ENCODE data around the gene NMS. TPM values are rescaled to one million over a fixed set of nuclear protein-coding genes. Genes with fewer than 3 reads are reported as not detected.

The NMS gene
- total and polyA plus RNA-seq, 2 of the 8 experiments (the other 6 are each of a cell fraction or from before 2014, with no cell fraction given), result not detected

DNA sequence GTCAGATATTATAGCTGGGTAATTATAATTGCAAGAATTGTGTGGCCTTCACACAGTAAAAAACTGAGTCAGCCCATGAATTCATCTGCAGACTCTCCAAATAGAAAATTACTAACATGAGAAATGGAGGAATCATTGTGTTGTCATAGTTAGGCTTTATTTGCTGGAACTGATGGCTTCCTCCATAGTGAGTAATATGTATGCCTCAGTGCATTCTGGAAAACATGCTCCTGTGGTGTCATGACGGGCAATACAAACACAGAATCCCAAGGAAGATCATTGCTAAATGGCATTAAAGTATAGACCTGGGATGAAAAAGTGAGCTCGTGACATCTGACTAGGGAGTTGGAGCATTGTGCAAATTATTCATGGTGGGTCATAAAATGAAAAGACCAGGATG lies 23.6 kb upstream of the NMS start:
- Histone ChIP-seq H3K4me3 (ENCODE audit: extremely low read depth in 1 of 4, insufficient read depth in 2 of 4, low read depth in 3 of 4, low read length in 4 of 4) (no peak overlapping the region), H3K79me2 (ENCODE audit: control insufficient read depth in 1 of 2, insufficient read depth in 2 of 2, low read length in 2 of 2) (no peaks in the 10 kb centered on the region), H3K56ac (replicated peaks; ENCODE audit: insufficient read length, low read depth, low read length) (no peak overlapping the region), H2AFZ (ENCODE audit: low read length) (no peak overlapping the region), H2BK5ac (ENCODE audit: low read depth, low read length) (no peak overlapping the region), H3K9me3 (ENCODE audit: insufficient read depth in 2 of 2, low read depth in 1 of 2, low read length in 1 of 2) (peaks cover 8 to 11% of the 10 kb centered on the region in 2 experiments; a peak in 2 of 4 replicates), H2BK15ac (ENCODE audit: low read length) (no peak overlapping the region), H3K23me2 (ENCODE audit: low read depth, low read length) (no peaks in the 10 kb centered on the region), H2BK12ac (ENCODE audit: low read depth, low read length) (no peak overlapping the region), H3K4me2 (ENCODE audit: insufficient read depth in 1 of 2, low read depth in 2 of 2, low read length in 2 of 2) (no peak overlapping the region), H3K27ac (ENCODE audit: low read depth, low read length) (no peak overlapping the region), H3K27me3 (replicated peaks in 1 of 4; ENCODE audit: control insufficient read depth in 3 of 4, extremely low read depth in 1 of 4, insufficient read depth in 3 of 4, low read length in 3 of 4) (no peaks in the 10 kb centered on the region), H3K23ac (ENCODE audit: insufficient read length) (no peak overlapping the region), H2AK5ac (ENCODE audit: low read depth, low read length) (no peak overlapping the region), H4K8ac (ENCODE audit: extremely low read depth, insufficient read depth, low read length) (no peak overlapping the region), H4K20me1 (replicated peaks in 1 of 2; ENCODE audit: control insufficient read depth in 1 of 2, insufficient read depth in 2 of 2, low read length in 2 of 2) (no peaks in the 10 kb centered on the region), H3K9ac (replicated peaks in 1 of 4; ENCODE audit: extremely low read depth in 1 of 4, low read depth in 3 of 4, low read length in 3 of 4) (no peak overlapping the region), H2BK20ac (ENCODE audit: low read length) (no peak overlapping the region), H3K14ac (ENCODE audit: insufficient read length) (no peak overlapping the region), H3K4me1 (replicated peaks in 1 of 4; ENCODE audit: control insufficient read depth in 3 of 4, insufficient read depth in 4 of 4, low read length in 3 of 4) (no peaks in the 10 kb centered on the region), H2BK120ac (replicated peaks; ENCODE audit: low read depth, low read length) (no peak overlapping the region), H3K36me3 (ENCODE audit: control insufficient read depth in 2 of 4, insufficient read depth in 4 of 4, low read length in 3 of 4) (no peaks in the 10 kb centered on the region), H4K5ac (ENCODE audit: insufficient read length, low read depth, low read length) (no peak overlapping the region), H3K18ac (ENCODE audit: extremely low read depth, low read length) (no peak overlapping the region), H3K4ac (replicated peaks; ENCODE audit: insufficient read length, low read depth, low read length) (no peak overlapping the region), H4K91ac (replicated peaks; ENCODE audit: insufficient read length, low read length) (no peak overlapping the region), H3K79me1 (ENCODE audit: low read depth, low read length) (no peaks in the 10 kb centered on the region)
- DNase-seq (ENCODE audit: low read depth in 1 of 2, low spot score in 2 of 2) (no peak), FAIRE-seq (no peak)
- ChIA-PET CTCF (ENCODE audit: partially characterized antibody) (interaction anchor here (2.2 kb wide), 1 partner anchor 184 kb away, joined by 6 read pairs; no protein-coding TSS in a partner anchor), POLR2A (ENCODE audit: partially characterized antibody) (no interaction called here)
- no peak for TF ChIP-seq JUN (IDR thresholded peaks at IDR 0.05; ENCODE audit: low read depth, low read length)
- WGBS, 2 experiments (ENCODE audit: extremely low coverage in 1 of 2, insufficient coverage in 1 of 2, insufficient read length in 1 of 2, insufficient replicate concordance in 2 of 2, low coverage in 1 of 2, low lambda C conversion rate in 2 of 2, missing lambda C conversion rate in 1 of 2), result 86% methylated on average over 2 of the region's 2 CpGs; no CpG with 5 or more reads in 1 of the 2 experiments

All from H1 (cell line).